ENCODE measurements around the gene CIB2. TPM values are rescaled to one million over a fixed set of nuclear protein-coding genes. Genes with fewer than 3 reads are reported as not detected.

Gene CIB2
- total RNA-seq, 1 donor from 2014 or later: 16.4 TPM

- no peak for DNase-seq
- peak; percentile 88 for ATAC-seq
- intact Hi-C loops (cut with micrococcal nuclease): no loop called here
These were observed 37.8 kb downstream of the CIB2 start for GRCh38 chr15:78093242-78094020.

DNA sequence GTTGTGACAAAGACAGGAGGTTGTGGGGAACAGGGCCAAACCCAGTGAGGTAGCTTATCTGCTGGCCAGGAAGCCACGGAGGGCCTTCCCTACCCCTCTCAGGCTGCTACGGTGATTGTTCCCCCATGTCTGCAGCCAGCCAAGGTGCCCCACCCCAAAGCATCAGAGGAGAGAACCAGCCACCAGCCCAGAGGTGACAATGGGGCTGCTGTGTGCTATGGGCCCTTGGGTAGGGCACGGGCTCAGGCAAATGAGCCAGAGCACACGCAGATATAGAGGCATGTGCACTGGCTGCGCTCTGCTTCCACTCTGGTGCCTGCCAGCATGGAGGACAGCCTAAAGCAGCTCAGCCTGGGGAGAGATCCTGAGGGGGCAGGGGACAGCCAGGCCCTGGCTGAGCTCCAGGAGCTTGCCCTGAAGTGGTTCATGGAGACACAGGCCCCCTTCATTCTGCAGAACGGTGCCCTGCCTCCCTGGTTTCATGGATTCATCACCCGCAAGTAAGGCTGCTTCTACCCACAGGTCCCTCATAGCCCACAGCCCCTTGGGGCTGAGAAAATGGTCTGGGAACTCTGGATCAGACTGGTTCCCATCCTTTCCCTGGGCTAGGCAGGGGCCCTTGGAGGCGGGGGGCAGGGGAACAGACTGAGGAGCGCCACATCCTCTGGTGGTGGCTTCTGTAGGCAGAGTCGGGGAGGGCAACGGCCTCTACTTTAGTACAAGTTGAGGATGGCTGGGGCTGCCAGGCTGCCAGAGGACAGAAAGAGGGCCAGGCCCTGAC lies 38.8 kb downstream of the CIB2 start, which contains the start of gene SH2D7:
Gene SH2D7, plus strand, starts transcription at position 301 of the 781 bp plus-strand sequence. Its CDS starts 24 bp downstream, at position 325.
- DNase-seq: peak; percentile 59
- intact Hi-C loops (cut with micrococcal nuclease): no loop called here
- peak; percentile 87 for ATAC-seq

GRCh38 chr15:78090422-78091063 lies 40.7 kb downstream of the CIB2 start:
- no peak for DNase-seq
- intact Hi-C loops (cut with micrococcal nuclease): no loop called here
- no peak for ATAC-seq

DNA sequence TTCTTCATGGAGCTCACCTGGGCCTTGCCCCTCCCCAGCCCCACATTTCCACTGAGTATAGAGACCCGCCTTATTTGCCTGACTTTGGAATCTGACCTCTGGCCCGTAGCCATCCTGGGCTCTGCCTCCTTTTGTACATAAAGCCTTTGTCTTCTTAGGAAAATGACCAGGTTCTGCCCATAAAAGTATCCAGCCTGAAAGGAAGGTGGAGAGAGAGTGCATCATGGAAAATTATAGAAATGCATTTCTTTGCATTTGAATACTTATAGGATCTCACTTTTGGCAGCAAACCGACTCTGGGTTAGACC lies 42.5 kb downstream of the CIB2 start:
- intact Hi-C loops (cut with micrococcal nuclease): no loop called here
- no peak for DNase-seq
- ATAC-seq: no peak

GRCh38 chr15:78087951-78088772 lies 43.1 kb downstream of the CIB2 start:
- intact Hi-C loops (cut with micrococcal nuclease): no loop called here
- no peak for DNase-seq

DNA sequence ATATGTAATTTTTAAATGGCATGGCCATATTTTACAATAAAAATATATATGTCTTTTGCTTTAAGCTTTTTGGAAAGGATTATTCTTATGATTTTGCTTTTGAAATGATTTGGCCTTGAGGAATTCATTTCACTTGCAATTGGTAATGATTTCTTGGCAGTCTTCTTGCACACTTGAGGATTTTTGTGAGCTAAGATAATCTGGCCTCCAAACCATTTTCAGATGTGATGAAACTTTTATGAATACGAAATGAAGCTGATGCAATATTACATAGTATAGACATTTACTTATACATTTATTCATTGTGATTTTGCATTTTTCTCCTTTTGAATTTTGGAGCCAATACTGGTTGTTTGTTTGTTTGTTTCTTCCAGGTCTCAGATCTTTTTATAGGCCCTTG lies 45.3 kb downstream of the CIB2 start:
- no peak for ATAC-seq
- intact Hi-C loops (cut with micrococcal nuclease): no loop called here
- DNase-seq: no peak

More at GRCh38 chr15:78087951-78088772, 43.1 kb downstream of the CIB2 start:
- no peak for ATAC-seq

DNA sequence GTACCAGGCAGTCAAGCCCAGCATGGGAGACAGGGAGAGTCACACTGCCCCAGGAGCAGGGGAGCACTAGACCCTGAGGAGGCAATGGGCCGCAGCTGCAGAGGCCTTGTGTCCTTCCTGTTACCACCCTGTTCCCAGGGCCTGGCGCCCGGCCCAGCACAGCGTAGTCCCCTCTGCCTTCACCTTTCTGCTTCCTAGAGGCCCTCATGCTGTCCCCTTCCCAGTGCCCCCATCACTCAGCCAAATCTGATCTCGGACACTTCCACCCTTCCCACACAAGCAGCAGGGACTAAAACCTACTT lies 46.8 kb downstream of the CIB2 start:
- peak; percentile 53 for DNase-seq
- intact Hi-C loops (cut with micrococcal nuclease): no loop called here
- ATAC-seq: peak; percentile 27

GRCh38 chr15:78083687-78084448 lies 47.4 kb downstream of the CIB2 start:
- intact Hi-C loops (cut with micrococcal nuclease): no loop called here
- DNase-seq (no peak), ATAC-seq (no peak)

DNA sequence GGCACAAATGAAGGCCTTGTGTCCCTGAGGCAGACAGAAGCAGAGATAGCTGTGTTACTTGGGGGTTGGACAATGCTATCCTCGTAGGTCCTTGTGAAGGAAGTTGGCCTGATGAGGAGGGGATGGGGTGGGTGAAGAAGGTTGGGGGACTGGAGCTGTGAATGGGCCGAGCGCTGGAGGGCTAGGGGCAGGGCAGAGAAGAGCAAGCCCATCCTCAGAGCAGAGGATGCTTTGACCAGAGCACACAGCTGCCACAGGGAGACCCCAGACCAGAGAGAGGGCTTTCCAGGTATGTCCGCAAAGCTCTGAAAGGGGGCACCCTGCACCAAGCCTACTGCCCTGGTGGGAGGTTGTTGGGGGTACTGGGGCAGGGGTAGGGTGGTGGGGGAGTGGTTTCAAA lies 48.1 kb downstream of the CIB2 start:
- DNase-seq (no peak), ATAC-seq (no peak)
- intact Hi-C loops (cut with micrococcal nuclease): no loop called here

DNA sequence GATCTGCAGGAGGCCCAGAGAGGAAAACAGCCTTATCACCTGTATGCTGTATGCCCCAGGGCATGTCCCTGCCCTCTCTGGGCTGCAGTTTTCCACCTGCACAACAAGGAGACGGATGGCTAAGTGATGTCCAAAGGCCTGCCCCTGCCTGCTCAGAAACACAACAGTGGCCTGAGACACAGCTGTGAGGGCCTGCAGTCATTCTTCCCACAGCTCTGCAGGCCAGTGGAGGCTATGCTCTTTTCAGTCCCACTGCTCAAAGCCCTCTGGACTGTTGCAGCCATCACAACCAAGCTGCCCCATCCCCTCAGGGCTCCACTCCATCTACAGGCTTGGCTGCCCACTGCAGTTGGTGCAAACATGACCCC lies 48.5 kb downstream of the CIB2 start:
- DNase-seq: no peak
- intact Hi-C loops (cut with micrococcal nuclease): no loop called here
- no peak for ATAC-seq

GRCh38 chr15:78082106-78082742 lies 49.0 kb downstream of the CIB2 start:
- no peak for DNase-seq
- intact Hi-C loops (cut with micrococcal nuclease): no loop called here
- peak; percentile 51 for ATAC-seq

- ATAC-seq (no peak), DNase-seq (no peak)
- intact Hi-C loops (cut with micrococcal nuclease): no loop called here
These were observed 51.2 kb downstream of the CIB2 start for GRCh38 chr15:78080088-78080460.

- intact Hi-C loops (cut with micrococcal nuclease): no loop called here
These were observed 51.8 kb downstream of the CIB2 start for GRCh38 chr15:78079298-78080087.

GRCh38 chr15:78077871-78078210 lies 53.4 kb downstream of the CIB2 start:
- intact Hi-C loops (cut with micrococcal nuclease): no loop called here
- no peak for ATAC-seq
- DNase-seq: no peak

More at GRCh38 chr15:78079298-78080087, 51.8 kb downstream of the CIB2 start:
- ATAC-seq: no peak
- no peak for DNase-seq

DNA sequence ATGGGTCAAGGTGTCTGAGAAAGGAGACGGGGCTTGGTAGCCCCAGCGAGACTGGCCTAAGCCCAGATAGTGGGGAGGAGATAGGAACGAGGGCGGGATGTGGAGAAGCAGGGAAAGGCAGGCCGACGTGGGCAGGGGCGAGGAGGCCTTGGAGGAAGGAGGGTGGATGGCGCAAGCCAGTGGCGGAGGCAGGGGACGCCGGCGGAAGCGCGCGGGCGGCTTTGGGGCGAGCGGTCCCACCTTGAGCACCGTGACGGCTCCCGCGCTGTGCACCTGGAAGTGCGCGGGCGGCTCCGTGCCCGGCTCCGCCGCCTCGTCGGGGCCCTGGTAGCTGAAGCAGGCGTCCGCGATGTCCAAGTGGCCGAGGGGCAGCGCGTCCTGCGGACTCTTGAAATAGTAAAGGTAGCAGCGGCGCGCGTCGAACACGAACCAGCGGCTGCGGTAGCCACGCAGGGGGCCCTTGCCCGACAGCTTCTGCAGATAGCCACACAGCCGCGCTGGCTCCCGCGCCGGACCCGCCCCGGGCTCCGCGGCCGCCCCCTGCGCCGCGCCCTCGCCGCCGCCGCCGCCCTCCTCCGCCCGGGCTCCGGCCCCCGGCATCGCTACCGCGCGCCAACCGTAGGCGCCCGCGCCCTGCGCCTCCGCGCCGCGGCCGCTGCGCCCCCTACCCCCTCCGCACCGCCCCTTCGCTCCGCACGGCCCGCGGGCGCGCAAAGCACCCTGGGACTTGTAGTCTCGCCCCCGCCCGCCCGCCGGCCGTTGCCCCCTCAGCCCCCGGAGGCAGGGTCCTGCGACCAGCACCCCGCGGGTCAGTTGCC lies 54.0 kb downstream of the CIB2 start, which contains the start of gene TBC1D2B:
Gene TBC1D2B, minus strand, starts transcription at position 659 of the 818 bp plus-strand sequence. Its CDS starts 59 bp downstream, at position 600.
- ATAC-seq (peak; percentile 76), DNase-seq (peak; percentile 83)
- intact Hi-C loops (cut with micrococcal nuclease): no loop called here

DNA sequence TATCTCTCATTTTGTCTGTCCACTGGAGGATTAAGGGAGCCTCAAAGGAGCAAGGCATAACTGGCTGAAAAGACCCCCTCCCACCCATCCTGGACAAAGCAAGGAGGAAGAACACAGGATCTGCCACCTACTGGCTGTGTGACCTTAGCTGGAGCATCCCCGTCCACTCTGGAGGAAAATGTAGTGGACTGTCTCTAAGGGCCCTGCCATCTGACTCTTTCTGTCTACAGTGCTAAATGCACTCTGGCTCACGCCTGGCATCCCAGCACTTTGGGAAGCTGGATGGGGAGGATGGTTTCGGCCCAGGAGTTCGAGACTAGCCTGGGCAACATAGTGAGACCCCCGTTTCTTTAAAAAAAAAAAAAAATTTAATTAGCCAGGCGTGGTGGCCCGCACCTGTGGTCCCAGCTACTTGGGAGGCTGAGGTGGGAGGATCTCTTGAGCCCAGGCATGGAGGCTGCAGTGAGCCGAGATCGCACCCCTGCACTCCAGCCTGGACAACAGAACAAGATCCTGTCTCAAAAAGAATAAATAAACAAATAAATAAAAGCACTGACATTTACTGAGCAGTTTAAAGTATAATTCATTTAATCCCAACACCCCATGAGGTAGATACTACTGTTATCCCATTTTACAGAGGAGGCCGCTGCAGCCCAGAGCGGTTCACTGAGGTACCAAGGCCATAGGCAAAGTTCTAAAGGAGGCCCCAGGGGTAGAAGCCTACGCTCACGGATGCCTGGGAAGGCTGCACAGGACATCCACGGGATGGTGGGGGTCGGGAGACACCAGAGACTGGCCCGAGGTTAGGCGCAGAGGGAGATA lies 54.8 kb downstream of the CIB2 start:
- intact Hi-C loops (cut with micrococcal nuclease): no loop called here
- ATAC-seq: peak; percentile 23
- DNase-seq: no peak

Data from left ventricle myocardium superior (tissue), 1 donor.